Frontal cortex (tissue), 4 donors: Measurements from ENCODE around the gene HSP90AA1. TPM values are rescaled to one million over a fixed set of nuclear protein-coding genes. Genes with fewer than 3 reads are reported as not detected.
"Not testable (repeated sequence)": the region's sequence is repeated elsewhere in the genome, so short reads cannot be mapped to it uniquely, and the experiment has no call there.

ENCODE experiments used
- DNase-seq, 2 donors: peaks; one replicate each; pipeline ENCODE4 v3.0.0; 2012; ENCODE audit warnings: low spot score in 2 of 2
- FAIRE-seq: peaks from 2 replicates; lab custom pipeline; 2012; peaks lifted over from hg19 to GRCh38; lab: Jason Lieb, UNC
- total RNA-seq: library from RNA; depleted of rRNA; stranded (reverse); fragments of >200 nt; gene quantifications from one replicate; pipeline ENCODE4 v1.2.3, GENCODE V29; 2014
- donor health status: control.
- donor health status: control.
- donor health status: control.

The HSP90AA1 gene
- total RNA-seq, 1 donor from 2014 or later, result 289 TPM

DNA sequence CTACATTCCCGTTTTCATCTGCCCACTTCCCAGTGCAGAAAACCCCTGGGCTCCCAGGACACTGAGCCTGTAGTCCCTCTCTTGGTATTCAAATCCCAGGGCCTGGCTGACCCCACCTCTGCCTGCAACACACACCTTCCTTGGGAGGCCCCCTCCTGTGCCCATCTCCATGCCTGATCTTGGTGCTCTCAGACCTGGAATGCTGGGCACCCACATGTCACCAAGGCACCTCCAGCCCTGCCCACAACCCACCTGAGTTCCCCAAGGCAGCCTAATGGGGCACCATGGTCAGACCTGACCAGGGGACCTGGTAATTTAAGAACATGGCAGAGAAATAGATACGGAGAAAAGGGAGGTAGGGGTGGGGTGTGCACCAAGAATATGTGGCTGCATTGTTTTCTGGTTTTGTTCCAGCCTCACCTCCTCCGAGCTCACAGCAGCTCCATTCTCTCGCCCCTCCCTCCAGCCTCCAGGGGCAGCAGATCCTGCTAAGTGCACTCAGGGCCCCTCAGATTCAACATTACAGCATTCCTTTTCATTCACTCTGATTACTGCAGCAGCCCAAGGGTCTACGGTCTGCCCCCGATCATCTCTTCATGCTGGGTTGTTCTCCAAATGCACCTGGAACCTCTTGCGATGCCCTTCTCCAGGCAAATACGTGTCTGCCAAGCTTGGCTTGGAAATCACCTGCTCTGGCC lies 9.2 kb upstream of the HSP90AA1 start:
- FAIRE-seq, result no peak
- DNase-seq, result no peak

DNA sequence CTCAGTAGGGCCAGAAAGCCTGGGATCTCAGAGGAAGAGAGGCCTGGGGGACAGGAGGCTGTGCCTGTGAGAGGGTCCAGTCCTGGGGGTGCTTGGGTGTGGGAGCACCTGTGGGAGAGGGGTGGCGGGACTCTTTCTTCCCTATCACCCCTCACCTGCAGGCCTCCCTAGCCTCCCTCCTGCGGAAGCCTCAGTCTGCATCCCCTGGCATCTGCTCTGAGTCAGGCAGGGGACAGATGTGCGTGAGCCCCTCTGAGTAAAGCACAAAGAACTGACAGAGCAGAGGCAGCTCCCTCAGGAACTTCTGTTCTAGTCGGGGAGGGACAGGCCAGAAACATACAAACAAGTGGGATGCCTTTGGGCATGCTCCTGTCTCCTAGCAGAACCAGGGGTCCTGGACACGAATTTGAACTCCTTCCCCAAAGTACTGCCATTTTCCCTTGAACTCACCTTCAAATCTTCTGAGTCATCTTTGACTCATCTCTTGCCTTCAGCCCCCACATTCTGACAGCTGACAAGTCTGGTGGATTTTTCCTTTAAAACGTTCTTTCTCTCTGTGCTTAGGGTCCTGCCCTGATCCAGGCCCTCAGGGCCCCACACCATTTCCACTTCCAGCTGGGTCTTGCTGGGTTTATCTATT lies 8.5 kb upstream of the HSP90AA1 start:
- FAIRE-seq (no peak), DNase-seq (no peak)

DNA sequence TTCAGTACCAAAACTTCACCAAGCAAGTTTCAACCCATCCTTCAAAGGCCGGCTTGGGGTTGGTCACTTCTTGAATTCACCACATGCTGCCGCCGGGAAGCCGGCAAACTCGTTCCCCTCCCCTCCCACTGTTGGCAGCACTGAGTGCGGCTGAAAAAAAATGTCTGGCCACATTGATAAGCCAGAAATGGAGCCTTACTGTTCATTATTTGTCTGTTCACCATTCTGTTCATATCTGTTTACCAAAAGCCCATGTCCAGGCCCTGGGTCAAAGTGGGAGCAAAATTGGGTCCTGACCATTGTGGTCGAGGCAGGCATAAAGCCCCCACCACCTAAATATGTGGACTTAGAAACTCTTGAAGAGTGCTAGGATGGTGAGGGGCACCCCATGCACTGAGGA lies 7.3 kb upstream of the HSP90AA1 start:
- no peak for FAIRE-seq
- no peak for DNase-seq

DNA sequence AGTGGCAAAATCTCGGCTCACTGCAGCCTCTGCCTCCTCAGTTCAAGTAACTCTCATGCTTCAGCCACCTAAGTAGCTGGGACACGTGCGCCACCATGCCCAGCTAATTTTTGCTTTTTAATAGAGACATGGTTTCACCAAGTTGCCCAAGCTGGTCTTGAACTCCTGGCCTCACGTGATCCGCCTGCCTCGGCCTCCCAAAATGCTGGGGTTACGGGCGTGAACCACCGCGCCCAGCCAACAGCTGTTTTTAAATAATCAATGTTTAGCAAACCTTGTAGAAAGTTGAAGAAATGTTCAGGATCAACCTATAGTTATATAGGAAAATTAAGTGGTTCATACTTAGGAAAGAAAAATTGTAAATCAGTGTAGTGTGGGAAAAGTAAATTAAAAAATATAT lies 6.0 kb upstream of the HSP90AA1 start:
- no peak for FAIRE-seq

DNA sequence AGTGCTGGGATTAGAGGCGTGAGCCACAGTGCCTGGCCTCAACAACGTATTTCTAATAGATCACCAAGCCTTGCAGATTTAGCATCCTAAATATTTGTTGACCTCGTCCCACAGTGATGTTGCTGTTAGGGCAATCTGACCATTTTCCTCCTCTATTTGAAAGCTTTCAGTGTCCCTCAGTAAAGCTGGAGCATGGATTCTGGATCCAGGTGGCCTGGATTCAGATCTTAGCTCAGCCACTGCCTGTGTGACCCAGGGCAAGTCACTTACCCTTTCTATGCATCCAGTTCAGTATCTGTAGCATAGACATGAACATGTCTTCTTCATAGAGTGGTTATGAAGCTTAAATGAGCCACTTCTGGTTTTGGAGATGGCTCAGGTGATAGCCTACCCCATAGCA lies 3.9 kb upstream of the HSP90AA1 start:
- DNase-seq (no peak), FAIRE-seq (no peak)

More for the DNA sequence above, 6.0 kb upstream of the HSP90AA1 start:
- DNase-seq, result no peak

DNA sequence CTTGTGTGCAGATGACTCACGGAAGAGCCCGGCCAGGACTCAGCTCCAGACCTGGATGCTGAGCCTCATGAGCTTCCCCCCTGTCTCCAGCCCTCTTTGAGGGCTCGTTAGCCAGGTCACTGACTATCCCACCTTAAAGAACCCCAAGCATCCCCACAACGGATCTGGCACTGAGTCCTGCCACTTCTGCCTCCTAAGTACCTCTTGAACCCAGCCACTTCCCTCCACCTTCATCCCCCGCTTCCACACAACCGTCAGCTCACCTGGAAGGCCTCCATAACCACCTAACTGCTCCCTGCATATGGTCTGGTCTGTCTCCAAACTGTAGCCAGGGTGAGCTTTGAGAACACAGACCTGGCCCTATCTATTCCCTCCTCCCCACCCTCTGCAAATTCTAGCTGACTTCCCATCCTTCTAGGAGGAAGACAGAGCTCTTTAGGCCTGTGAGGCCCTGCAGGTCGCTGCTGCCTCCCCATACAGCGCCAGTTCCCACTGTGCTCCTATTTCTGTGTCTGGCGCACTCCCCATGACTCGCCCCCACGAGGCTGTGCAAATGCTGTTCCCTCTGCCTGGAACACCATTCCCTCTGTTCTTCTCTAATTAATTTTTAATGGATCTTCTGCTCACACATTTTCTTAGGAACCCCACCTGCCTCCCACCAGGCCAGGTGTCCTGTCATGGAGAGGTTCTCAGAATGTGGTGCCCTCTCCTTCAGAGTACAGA lies 2.9 kb upstream of the HSP90AA1 start:
- FAIRE-seq (no peak), DNase-seq (no peak)

DNA sequence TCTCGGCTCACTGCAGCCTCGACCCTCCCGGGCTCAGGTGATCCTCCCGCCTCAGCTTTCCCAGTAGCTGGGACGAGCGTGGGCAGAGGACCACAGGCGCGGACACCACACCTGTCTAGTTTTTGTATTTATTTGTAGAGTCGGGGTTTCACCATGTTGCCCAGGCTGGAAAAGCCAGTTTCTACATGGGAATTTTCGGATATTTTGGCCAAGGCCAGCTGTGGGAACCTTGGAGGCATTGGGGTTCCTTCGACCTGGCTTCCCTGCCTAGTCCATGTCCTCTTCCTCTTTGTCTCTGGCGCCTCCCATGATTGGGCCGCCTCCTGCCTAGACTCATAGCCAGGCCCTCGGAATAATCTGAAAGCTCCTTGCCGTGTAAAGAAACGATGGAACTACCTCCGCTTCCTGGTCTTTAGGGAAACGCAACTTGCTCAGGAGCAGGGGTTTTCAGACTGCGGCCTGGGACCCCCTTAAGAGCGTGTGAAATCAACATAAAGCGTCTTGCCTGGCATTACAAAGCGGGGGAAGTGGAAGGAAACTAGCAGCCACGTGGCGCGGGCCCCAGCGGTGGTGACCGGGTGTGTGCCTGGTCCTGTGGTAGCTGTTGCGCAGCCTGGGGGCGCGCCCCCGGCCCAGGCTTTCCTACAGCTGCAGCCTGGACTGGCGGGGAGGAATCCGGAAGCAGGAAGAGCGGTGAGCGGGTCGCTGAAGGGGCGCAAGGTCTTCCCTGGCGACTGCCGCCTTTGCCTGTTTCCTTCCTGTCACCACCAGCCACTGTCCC lies 1.4 kb upstream of the HSP90AA1 start:
- no peak for FAIRE-seq
- peak; percentile 43 to 56 for DNase-seq

DNA sequence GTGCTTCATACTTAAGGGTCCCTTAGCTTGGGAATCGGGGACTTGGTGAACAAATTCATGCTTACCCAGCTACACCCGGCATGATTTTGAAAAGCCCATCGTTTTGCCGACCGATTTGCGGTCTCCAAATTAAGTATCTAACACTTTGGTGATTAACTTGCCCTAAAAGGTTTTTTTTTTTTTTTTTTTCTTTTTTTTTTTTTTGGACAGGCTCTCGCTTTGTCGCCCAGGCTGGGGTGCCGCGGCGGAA lies 843 bp upstream of the HSP90AA1 start:
- DNase-seq (no peak), FAIRE-seq (no peak)

DNA sequence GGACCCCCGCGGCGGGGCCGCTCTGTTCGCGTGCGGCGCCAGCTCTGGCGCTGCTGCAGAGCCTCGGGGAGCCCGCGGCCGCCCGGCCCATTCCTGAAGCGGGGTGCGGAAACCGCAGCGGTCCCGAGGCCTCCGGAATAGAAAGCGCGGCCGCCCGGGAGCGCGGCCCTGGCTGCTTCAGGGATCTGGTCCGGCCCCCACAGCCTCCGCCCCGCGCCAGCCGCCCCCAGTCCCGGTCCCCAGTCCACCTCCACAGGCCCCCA lies 204 bp downstream of the HSP90AA1 start:
- FAIRE-seq, result no peak

DNA sequence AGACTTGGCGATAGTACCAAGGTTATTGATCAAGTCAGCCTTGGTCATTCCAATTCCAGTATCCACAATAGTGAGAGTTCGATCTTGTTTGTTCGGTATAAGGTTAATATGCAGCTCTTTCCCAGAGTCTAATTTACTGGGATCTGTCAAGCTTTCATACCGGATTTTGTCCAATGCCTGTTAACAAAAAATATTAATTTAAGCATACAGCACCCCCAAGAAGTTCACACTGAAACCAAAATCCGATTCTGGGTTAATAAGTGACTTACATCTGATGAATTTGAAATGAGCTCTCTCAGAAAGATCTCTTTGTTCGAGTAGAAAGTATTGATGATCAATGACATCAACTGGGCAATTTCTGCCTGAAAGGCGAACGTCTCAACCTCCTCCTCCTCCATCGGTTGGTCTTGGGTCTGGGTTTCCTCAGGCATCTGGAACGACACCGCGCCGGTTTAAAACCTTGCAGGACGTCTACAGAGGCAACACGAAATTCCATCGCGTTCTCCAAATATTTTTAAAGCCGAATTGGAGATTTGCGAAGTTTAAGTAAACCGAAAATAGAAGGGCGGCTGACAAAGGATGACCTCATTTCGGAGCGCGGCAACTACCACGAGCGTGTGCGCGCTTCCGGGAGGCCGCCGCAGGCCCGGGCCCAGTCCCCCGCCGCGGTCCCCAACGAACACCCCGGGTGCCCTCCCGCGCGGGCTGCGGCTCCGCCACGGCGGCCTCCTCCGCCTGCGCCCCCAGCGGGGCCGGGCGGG lies 716 bp downstream of the HSP90AA1 start:
- peak; percentile 55 to 60 for DNase-seq
- FAIRE-seq, result no peak

More for the DNA sequence above, 204 bp downstream of the HSP90AA1 start:
- no peak for DNase-seq

DNA sequence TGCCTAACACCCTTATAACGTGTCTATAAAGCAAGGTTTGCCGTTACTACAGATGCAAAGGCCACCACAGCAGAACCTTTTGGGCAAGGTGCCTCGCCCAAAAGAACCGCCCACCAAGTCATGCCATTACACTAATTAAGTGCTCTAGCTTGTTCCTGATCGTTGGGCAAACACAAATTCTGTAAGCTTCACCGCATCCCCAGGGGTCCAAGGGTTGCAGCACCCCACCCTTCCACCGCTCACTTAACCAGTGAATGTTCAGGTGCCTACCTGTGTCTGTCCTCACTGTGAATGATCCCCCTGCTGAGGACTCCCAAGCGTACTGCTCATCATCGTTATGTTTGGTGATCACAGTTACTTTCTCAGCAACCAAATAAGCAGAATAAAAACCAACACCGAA lies 1.4 kb downstream of the HSP90AA1 start:
- FAIRE-seq (no peak), DNase-seq (no peak)

DNA sequence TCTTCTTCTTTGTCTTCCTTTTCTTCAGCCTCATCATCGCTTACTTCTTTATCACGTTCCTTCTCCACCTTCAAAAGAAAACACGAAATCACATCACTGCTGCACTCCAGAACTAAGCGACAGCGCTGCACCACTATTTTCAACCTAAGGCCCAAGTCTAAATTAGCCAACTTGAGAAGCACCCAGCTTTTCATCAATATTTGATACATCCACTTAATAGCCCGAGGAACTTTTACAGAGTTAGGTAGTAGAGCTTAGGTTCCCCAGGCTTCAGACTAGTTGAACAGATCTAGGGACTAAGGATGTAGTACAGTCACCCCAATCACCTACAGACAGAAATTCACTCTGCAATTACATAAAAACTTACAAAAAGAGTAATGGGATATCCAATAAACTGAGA lies 1.9 kb downstream of the HSP90AA1 start:
- DNase-seq (no peak), FAIRE-seq (no peak)

DNA sequence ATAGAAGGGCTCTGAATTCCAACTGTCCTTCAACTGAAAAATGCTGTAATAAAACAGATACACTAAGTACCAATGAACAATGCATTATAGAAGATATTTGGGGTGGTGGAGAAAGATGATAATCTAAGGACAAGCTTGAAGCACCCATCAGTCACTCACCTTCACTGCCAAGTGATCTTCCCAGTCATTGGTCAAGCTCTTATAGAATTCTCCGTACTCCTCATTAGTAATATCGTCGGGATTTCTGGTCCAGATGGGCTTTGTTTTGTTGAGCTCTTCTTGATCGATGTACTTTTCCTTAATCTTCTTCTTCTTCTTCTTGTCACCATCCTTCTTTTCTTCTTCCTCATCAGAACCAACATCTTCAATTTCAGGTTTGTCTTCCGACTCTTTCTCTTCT lies 2.3 kb downstream of the HSP90AA1 start:
- DNase-seq, FAIRE-seq: not testable (repeated sequence)

DNA sequence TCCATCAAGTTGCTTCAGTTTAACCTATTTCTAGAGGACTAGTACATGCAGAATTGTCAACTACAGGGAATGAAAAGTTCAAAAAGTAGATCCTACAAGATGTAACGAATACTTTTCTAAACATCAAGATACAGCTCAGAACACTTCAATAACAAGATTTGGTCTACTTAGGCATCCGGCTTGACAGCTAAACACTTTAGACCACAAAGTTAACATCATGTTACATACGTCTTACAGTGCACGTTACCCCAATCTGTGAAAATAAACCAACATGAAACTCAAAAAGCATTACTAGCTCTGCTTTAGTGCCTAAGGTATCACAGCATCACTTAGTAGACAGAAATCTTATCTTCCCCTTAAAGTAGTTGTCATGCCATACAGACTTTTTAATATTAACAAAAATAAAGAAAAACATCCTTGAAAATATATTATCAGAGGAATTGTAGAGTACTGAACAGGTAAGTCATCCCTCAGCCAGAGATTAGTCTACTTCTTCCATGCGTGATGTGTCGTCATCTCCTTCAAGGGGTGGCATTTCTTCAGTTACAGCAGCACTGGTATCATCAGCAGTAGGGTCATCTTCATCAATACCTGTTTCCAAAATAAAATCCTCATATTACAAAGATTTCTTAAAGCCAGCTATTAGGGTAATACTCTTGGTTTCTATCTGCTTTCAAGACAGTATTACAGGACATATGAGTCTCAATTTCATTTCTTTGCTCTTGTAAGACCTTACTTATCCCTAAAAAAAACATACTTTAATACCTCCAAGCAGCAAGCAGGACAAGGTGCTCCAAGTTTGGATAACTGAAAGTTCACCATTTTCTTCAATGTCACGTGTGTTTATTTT lies 5.4 kb downstream of the HSP90AA1 start:
- FAIRE-seq (no peak), DNase-seq (no peak)

DNA sequence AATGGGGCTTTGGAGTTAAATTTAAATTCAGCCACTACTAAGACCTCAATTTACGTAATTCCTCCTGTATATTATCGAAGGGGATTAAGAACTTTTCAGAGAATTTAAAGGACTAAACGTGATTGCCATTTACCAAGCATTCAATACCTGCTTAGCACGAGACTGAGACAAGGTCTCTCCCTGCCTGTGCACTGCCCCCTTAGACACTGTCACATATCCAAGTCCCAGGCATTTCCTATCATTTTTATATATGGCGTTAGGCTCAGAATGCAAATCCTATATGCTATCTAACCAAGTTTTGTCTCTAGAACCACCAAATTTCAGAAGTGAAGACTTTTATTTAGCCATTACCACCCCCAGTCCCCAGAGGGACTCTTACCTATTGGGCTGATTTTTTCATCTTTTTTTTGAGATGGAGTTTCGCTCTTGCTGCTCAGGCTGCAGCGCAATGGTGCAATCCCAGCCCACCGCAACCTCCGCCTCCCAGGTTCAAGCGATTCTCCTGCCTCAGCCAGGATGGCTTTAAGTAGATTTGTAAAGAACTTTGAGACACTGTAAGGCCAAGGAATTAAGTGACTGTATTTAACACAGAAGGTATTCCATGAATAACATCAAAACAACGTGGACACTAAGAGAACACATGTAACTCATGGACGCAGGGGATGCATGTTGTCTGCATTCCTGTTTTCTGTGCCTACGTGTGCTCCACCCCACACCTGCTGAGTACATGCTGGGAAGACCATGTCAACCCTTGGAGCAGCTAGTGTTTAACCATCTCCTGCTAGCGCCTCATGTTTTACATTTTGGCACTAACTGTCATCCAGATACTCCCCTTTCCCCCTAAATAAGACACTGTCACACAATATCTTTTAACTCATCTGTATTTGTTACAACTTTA lies 6.4 kb downstream of the HSP90AA1 start:
- no peak for DNase-seq
- FAIRE-seq, result no peak

DNA sequence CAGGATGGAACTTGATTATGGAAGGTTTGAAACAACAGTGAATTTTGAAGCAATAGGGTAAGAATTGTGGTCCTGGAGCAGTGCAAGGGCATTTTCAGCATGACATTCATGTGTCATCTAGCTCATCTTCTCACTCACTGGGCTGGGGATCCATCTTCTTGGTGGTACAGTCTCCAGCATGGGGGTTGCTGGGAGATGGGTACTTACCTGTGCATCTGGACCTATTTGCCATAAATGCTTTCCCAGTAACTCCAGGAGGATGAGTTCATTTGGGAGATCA lies 7.2 kb downstream of the HSP90AA1 start:
- FAIRE-seq (no peak), DNase-seq (no peak)

DNA sequence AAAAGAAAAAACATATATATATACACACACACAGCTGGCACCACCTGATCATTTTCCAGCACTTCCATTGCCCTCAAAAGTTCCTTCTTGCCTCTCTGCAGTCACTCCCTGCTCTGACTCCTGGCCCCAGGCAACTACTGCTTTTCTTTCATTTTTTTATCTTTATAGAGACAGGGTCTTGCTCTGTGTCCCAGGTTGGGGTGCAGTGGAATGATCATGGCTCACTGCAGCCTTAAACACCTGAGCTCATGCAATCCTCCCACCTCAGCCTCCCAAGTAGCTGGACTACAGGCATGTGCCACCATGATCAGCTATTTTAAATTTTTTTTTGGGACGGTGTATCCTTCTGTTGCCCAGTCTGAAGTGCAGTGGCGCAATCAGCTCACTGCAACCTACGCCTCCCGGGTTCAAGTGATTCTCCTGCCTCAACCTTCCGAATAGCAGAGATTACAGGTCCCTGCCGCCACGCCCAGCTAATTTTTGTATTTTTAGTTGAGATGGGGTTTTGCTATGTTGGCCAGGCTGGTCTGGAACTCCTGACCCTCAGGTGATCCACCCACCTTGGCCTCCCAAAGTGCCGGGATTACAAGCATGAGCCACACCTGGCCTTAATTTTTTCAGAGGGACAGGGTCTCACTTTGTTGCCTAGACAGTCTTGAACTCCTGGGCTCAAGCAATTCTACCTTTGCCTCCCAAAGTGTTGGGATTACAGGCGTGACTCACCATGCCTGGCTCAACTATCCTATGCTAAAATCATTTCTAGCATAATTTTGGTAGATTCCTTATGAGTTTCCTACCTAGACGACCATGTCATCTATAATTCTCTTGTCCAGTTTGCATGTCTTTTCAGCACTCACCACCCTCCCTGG lies 7.8 kb downstream of the HSP90AA1 start:
- DNase-seq (no peak), FAIRE-seq (no peak)

DNA sequence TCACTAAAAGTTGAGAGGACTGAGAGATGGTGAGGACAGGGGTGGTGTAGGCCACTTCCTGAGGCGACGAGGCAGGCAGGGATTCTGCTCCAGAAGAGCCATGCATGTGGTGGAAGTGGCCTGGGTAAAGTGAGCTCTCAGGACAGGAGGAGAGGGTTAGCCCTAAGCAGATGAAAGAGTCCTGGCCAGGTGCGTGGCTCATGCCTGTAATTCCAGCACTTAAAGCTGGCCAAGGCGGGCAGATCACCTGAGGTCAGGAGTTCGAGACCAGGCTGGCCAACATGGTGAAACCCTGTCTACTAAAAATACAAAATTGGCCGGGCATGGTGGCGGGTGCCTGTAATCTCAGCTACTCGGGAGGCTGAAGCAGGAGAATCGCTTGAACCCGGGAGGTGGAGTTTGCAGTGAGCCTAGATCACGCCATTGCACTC lies 8.5 kb downstream of the HSP90AA1 start:
- DNase-seq, FAIRE-seq: not testable (repeated sequence)
